Smooth muscle cell (in vitro differentiated cells): ENCODE results near the gene TSPAN32. TPM values are rescaled to one million over a fixed set of nuclear protein-coding genes. Genes with fewer than 3 reads are reported as not detected.

Experiments used
- DNase-seq: peaks from one replicate; lab custom pipeline; 2025; ENCODE audit not compliant: unreplicated experiment; lab: John Stamatoyannopoulos, UW
- H2AFZ ChIP-seq: fragments of 200-600 bp; sonication (generic); 2 replicates; pipeline ENCODE4 v1.6.0; 2016; ENCODE audit warnings: antibody characterized with exemption, low read depth, mild to moderate bottlenecking
- H3F3A ChIP-seq: fragments of 200-600 bp; sonication (generic); 2 replicates; pipeline ENCODE4 v1.6.0; 2017; ENCODE audit warnings: antibody characterized with exemption, low read depth
- H3K27ac ChIP-seq: fragments of 200-600 bp; sonication (generic); 2 replicates; pipeline ENCODE4 v1.5.1; 2016; ENCODE audit warnings: low read depth, mild to moderate bottlenecking
- H3K27me3 ChIP-seq: fragments of 200-600 bp; sonication (generic); 2 replicates; pipeline ENCODE4 v1.6.1; 2016; ENCODE audit warnings: low read depth, mild to moderate bottlenecking
- H3K36me3 ChIP-seq: fragments of 200-600 bp; sonication (generic); 2 replicates; pipeline ENCODE4 v1.5.1; 2016; ENCODE audit warnings: low read depth
- H3K4me1 ChIP-seq: fragments of 200-600 bp; sonication (generic); 2 replicates; pipeline ENCODE4 v1.5.1; 2016; ENCODE audit warnings: low read depth
- H3K4me2 ChIP-seq: fragments of 200-600 bp; sonication (generic); 2 replicates; pipeline ENCODE4 v1.6.0; 2016; ENCODE audit warnings: mild to moderate bottlenecking
- H3K4me3 ChIP-seq: fragments of 200-600 bp; sonication (generic); 2 replicates; pipeline ENCODE4 v1.5.1; 2016; ENCODE audit warnings: mild to moderate bottlenecking
- H3K79me2 ChIP-seq: fragments of 200-600 bp; sonication (generic); 2 replicates; pipeline ENCODE4 v1.6.0; 2016; ENCODE audit warnings: low read depth, mild to moderate bottlenecking
- H3K9ac ChIP-seq: fragments of 200-600 bp; sonication (generic); 2 replicates; pipeline ENCODE4 v1.6.0; 2016; ENCODE audit warnings: low read depth
- H3K9me3 ChIP-seq: fragments of 200-600 bp; sonication (generic); replicated peaks from 2 replicates; pipeline ENCODE4 v1.5.1; 2016; ENCODE audit warnings: low read depth
- H4K20me1 ChIP-seq: fragments of 200-600 bp; sonication (generic); 2 replicates; pipeline ENCODE4 v1.6.0; 2016; ENCODE audit warnings: low read depth
- WGBS: methylation state at CpG from one replicate; pipeline ENCODE4 v1.1.7; 2016; ENCODE audit warnings: low lambda C conversion rate; 5-methylcytosine and 5-hydroxymethylcytosine counted together
- polyA plus RNA-seq: library from polyadenylated mRNA; unstranded; fragments of >200 nt; fragmentation: Nextera tagmentation; extraction: Ambion mirVana; gene quantifications from 2 replicates; pipeline ENCODE4 v1.2.1, GENCODE V29; 2016
- total RNA-seq: library from RNA; depleted of rRNA; stranded (reverse); fragments of >200 nt; gene quantifications from 2 replicates; pipeline ENCODE4 v1.2.3, GENCODE V29; 2014
- TF ChIP-seq, protein P1 (sequence below): fragments of 200-600 bp; sonication (generic); IDR thresholded peaks from 2 replicates; pipeline ENCODE4 v1.5.1; 2017; ENCODE audit warnings: borderline replicate concordance, mild to moderate bottlenecking, antibody characterized with exemption; ENCODE audit not compliant: insufficient read depth, poor library complexity, severe bottlenecking

The TSPAN32 gene
- total and polyA plus RNA-seq, 2 experiments from 2014 or later, result not detected

DNA sequence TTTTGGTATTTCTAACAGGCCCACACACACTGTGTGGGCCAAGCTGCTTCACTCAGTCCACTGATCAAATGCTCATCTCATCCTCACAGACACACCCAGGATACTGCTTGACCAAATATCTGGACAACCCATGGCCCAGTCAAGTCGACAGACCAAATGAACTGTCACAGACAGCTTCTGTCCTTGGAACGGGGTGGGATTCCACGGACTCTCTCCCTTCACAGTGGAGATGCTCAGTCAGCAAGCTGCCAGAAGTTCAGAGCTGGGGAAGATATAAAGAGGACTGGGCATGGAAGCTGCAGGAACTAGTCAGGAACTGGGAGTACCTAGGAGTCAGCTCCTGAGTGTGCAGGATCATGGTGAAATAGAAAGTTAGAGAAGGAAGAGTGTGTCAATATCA lies 40.7 kb downstream of the TSPAN32 start:
- no peak overlapping the region for H3K4me2 ChIP-seq
- H3K27ac ChIP-seq, result no peak overlapping the region
- no peak overlapping the region for H3K4me3 ChIP-seq
- peaks cover 29% of the 10 kb centered on the region for H3K27me3 ChIP-seq
- H4K20me1 ChIP-seq, result no peaks in the 10 kb centered on the region
- H3K79me2 ChIP-seq, result no peaks in the 10 kb centered on the region
- 90% methylated on average over 3 of the region's 3 CpGs for WGBS
- no peak overlapping the region for H3K9ac ChIP-seq
- TF ChIP-seq, protein P1, sequence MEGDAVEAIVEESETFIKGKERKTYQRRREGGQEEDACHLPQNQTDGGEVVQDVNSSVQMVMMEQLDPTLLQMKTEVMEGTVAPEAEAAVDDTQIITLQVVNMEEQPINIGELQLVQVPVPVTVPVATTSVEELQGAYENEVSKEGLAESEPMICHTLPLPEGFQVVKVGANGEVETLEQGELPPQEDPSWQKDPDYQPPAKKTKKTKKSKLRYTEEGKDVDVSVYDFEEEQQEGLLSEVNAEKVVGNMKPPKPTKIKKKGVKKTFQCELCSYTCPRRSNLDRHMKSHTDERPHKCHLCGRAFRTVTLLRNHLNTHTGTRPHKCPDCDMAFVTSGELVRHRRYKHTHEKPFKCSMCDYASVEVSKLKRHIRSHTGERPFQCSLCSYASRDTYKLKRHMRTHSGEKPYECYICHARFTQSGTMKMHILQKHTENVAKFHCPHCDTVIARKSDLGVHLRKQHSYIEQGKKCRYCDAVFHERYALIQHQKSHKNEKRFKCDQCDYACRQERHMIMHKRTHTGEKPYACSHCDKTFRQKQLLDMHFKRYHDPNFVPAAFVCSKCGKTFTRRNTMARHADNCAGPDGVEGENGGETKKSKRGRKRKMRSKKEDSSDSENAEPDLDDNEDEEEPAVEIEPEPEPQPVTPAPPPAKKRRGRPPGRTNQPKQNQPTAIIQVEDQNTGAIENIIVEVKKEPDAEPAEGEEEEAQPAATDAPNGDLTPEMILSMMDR, result no peak
- H3K36me3 ChIP-seq, result no peaks in the 10 kb centered on the region
- DNase-seq, result no peak
- no peak overlapping the region for H2AFZ ChIP-seq
- no peaks in the 10 kb centered on the region for H3F3A ChIP-seq
- no peaks in the 10 kb centered on the region for H3K4me1 ChIP-seq
- H3K9me3 ChIP-seq, result no peaks in the 10 kb centered on the region

- no peak overlapping the region for H3K4me2 ChIP-seq
- no peaks in the 10 kb centered on the region for H3K79me2 ChIP-seq
- H3K4me1 ChIP-seq, result no peaks in the 10 kb centered on the region
- H3K9me3 ChIP-seq, result no peaks in the 10 kb centered on the region
- H3F3A ChIP-seq, result no peaks in the 10 kb centered on the region
- no peak overlapping the region for H2AFZ ChIP-seq
- TF ChIP-seq, protein P1, result no peak
- H3K9ac ChIP-seq, result no peak overlapping the region
- H3K4me3 ChIP-seq, result no peak overlapping the region
- H4K20me1 ChIP-seq, result no peaks in the 10 kb centered on the region
- H3K27ac ChIP-seq, result no peak overlapping the region
- H3K36me3 ChIP-seq, result no peaks in the 10 kb centered on the region
- 74% methylated on average over 5 of the region's 5 CpGs for WGBS
- H3K27me3 ChIP-seq, result peaks cover 29% of the 10 kb centered on the region
- no peak for DNase-seq
These were observed 41.2 kb downstream of the TSPAN32 start for GRCh38 chr11:2342981-2343380.

DNA sequence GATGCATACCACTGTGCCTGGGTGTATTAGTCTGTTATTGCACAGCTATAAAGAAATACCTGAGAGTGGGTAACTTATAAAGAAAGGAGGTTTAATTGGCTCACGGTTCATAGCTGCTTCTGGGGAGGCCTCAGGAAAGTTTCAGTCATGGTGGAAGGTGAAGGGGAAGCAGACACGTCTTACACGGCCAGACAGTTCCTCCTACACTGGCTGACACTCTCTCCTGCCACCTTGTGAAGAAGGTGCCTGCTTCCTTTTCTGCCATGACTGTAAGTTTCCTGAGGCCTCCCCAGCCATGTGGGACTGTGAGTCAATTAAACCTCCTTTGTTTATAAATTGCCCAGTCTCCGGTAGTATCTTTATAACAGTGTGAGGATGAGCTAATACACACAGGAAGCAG lies 41.7 kb downstream of the TSPAN32 start:
- Histone ChIP-seq H3K27ac (no peak overlapping the region), H4K20me1 (no peaks in the 10 kb centered on the region), H3F3A (no peaks in the 10 kb centered on the region), H3K4me3 (no peak overlapping the region), H3K9me3 (no peaks in the 10 kb centered on the region), H3K79me2 (no peaks in the 10 kb centered on the region), H3K27me3 (peaks cover 23% of the 10 kb centered on the region), H3K9ac (no peak overlapping the region), H3K4me1 (no peaks in the 10 kb centered on the region), H2AFZ (no peak overlapping the region), H3K36me3 (no peaks in the 10 kb centered on the region), H3K4me2 (no peak overlapping the region)
- TF ChIP-seq, protein P1, result no peak
- DNase-seq, result no peak
- 81% methylated on average over 4 of the region's 4 CpGs for WGBS

- Histone ChIP-seq H3K4me1 (no peaks in the 10 kb centered on the region), H3K79me2 (no peaks in the 10 kb centered on the region), H3K27ac (no peak overlapping the region), H3K9me3 (no peaks in the 10 kb centered on the region), H3K36me3 (no peaks in the 10 kb centered on the region), H3K9ac (no peak overlapping the region), H4K20me1 (no peaks in the 10 kb centered on the region), H3F3A (no peaks in the 10 kb centered on the region), H3K27me3 (peaks cover 8% of the 10 kb centered on the region), H2AFZ (no peak overlapping the region), H3K4me3 (no peak overlapping the region), H3K4me2 (no peak overlapping the region)
- no peak for DNase-seq
- 91% methylated on average over 2 of the region's 2 CpGs for WGBS
- TF ChIP-seq, protein P1, result no peak
These were observed 43.2 kb downstream of the TSPAN32 start for GRCh38 chr11:2345050-2345449.
